ENCODE measurements around the gene POLD1. TPM values are rescaled to one million over a fixed set of nuclear protein-coding genes. Genes with fewer than 3 reads are reported as not detected.

Gene POLD1
- total RNA-seq, 1 experiment from 2014 or later: 143 TPM

GRCh38 chr19:50423279-50424113 lies 39.3 kb downstream of the POLD1 start:
- intact Hi-C loops (cut with micrococcal nuclease; ENCODE audit: unreplicated experiment): no loop called here
- no TSS peak for BruUV-seq (replicated peaks)
- TF ChIP-seq CTCF (conservative IDR thresholded peaks at IDR 0.05; ENCODE audit: low read depth, low read length): no peak
- no peak for TF ChIP-seq EZH2 (IDR thresholded peaks at IDR 0.05; ENCODE audit: borderline replicate concordance, low read depth, low read length, poor library complexity, severe bottlenecking)
- ChIA-PET POLR2A (ENCODE audit: low non-redundant PET) (no interaction called here), CTCF (no interaction called here)
- H3K27me3 ChIP-seq (replicated peaks; ENCODE audit: insufficient read depth, low read depth, low read length, poor library complexity): no peaks in the 10 kb centered on the region
- H3K9me3 ChIP-seq (ENCODE audit: low read depth, low read length, poor library complexity, severe bottlenecking): no peaks in the 10 kb centered on the region
- no peaks in the 10 kb centered on the region for H3K36me3 ChIP-seq (ENCODE audit: insufficient read depth, low read length, poor library complexity, severe bottlenecking)
- H3K4me3 ChIP-seq (ENCODE audit: low read depth, low read length, poor library complexity, severe bottlenecking): no peak overlapping the region
- peaks cover 10% of the 10 kb centered on the region for H3K4me1 ChIP-seq (ENCODE audit: insufficient read depth, low read length, poor library complexity, severe bottlenecking)
- no peak for DNase-seq (ENCODE audit: low spot score)
- H3K27ac ChIP-seq (ENCODE audit: low read depth, low read length, poor library complexity, severe bottlenecking): no peak overlapping the region

DNA sequence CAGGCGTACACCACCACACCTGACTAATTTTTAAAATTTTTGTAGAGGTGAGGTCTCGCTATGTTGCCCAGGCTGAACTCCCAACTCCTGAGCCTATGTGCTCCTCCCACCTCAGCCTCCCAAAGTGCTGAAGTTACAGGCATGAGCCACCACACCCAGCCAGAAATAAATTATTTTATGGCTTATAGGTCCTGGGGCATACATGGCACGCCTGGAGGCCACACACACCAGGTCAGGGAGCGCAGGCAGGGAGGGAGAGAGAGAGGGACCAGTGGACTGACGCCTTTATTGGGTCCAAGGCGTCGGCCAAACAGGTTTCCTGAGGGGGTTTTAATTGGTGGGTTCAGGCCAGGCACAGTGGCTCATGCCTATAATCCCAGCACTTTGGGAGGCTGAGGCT lies 41.4 kb downstream of the POLD1 start:
- Histone ChIP-seq H3K9me3 (ENCODE audit: low read depth, low read length, poor library complexity, severe bottlenecking) (no peaks in the 10 kb centered on the region), H3K27ac (ENCODE audit: low read depth, low read length, poor library complexity, severe bottlenecking) (no peak overlapping the region), H3K4me3 (ENCODE audit: low read depth, low read length, poor library complexity, severe bottlenecking) (no peak overlapping the region), H3K36me3 (ENCODE audit: insufficient read depth, low read length, poor library complexity, severe bottlenecking) (no peaks in the 10 kb centered on the region), H3K27me3 (replicated peaks; ENCODE audit: insufficient read depth, low read depth, low read length, poor library complexity) (no peaks in the 10 kb centered on the region), H3K4me1 (ENCODE audit: insufficient read depth, low read length, poor library complexity, severe bottlenecking) (peaks cover 12% of the 10 kb centered on the region)
- ChIA-PET POLR2A (ENCODE audit: low non-redundant PET) (no interaction called here), CTCF (no interaction called here)
- DNase-seq (ENCODE audit: low spot score): no peak
- no TSS peak for BruUV-seq (replicated peaks)
- no peak for TF ChIP-seq CTCF (conservative IDR thresholded peaks at IDR 0.05; ENCODE audit: low read depth, low read length)
- no peak for TF ChIP-seq EZH2 (IDR thresholded peaks at IDR 0.05; ENCODE audit: borderline replicate concordance, low read depth, low read length, poor library complexity, severe bottlenecking)
- intact Hi-C loops (cut with micrococcal nuclease; ENCODE audit: unreplicated experiment): no loop called here

- ChIA-PET CTCF (no interaction called here), POLR2A (ENCODE audit: low non-redundant PET) (no interaction called here)
- H3K4me1 ChIP-seq (ENCODE audit: insufficient read depth, low read length, poor library complexity, severe bottlenecking): peaks cover 15% of the 10 kb centered on the region
- no peaks in the 10 kb centered on the region for H3K36me3 ChIP-seq (ENCODE audit: insufficient read depth, low read length, poor library complexity, severe bottlenecking)
- H3K27ac ChIP-seq (ENCODE audit: low read depth, low read length, poor library complexity, severe bottlenecking): no peak overlapping the region
- intact Hi-C loops (cut with micrococcal nuclease; ENCODE audit: unreplicated experiment): no loop called here
- no TSS peak for BruUV-seq (replicated peaks)
- no peaks in the 10 kb centered on the region for H3K27me3 ChIP-seq (replicated peaks; ENCODE audit: insufficient read depth, low read depth, low read length, poor library complexity)
- TF ChIP-seq EZH2 (IDR thresholded peaks at IDR 0.05; ENCODE audit: borderline replicate concordance, low read depth, low read length, poor library complexity, severe bottlenecking) (no peak), CTCF (conservative IDR thresholded peaks at IDR 0.05; ENCODE audit: low read depth, low read length) (no peak)
- H3K4me3 ChIP-seq (ENCODE audit: low read depth, low read length, poor library complexity, severe bottlenecking): peak overlapping the region; percentile 29
- DNase-seq (ENCODE audit: low spot score): no peak
- no peaks in the 10 kb centered on the region for H3K9me3 ChIP-seq (ENCODE audit: low read depth, low read length, poor library complexity, severe bottlenecking)
Observed at GRCh38 chr19:50427318-50427925, 43.3 kb downstream of the POLD1 start.

Data from A673 (cell line).